AG09319 (cell line): ENCODE data around the gene CCDC61.
A peak's percentile ranks its signal among the peaks of the same experiment; 100 is the strongest.

ENCODE experiments used
- DNase-seq: peaks from one replicate; pipeline ENCODE4 v3.0.0-alpha.2; 2010; ENCODE audit warnings: low read depth; ENCODE audit errors: extremely low read depth
- CTCF ChIP-seq: IDR thresholded peaks from 2 replicates; pipeline ENCODE4 v1.5.1; 2011; ENCODE audit warnings: low read depth, mild to moderate bottlenecking, inconsistent platforms, low read length, moderate library complexity

The CCDC61 gene

GRCh38 chr19:45994998-45995714, at the start of gene CCDC61:
CCDC61 (plus strand) TSS chr19:45995467; CDS start chr19:46003019, 7,552 bp downstream.
- TF ChIP-seq CTCF: no peak

GRCh38 chr19:45947926-45948325, 47.3 kb upstream of the CCDC61 start:
- TF ChIP-seq CTCF: no peak
- DNase-seq: no peak

More at GRCh38 chr19:45994998-45995714, at the start of gene CCDC61:
- DNase-seq: peak; percentile 99

- DNase-seq: no peak
- TF ChIP-seq CTCF: no peak
Measured at GRCh38 chr19:45952341-45952685, 43.0 kb upstream of the CCDC61 start.

GRCh38 chr19:45952686-45953505, 42.4 kb upstream of the CCDC61 start:
- peak; percentile 8 for DNase-seq
- TF ChIP-seq CTCF: no peak

GRCh38 chr19:45953676-45954075, 41.6 kb upstream of the CCDC61 start:
- TF ChIP-seq CTCF: no peak
- DNase-seq: no peak

- DNase-seq: no peak
Measured at GRCh38 chr19:45954156-45954555, 41.1 kb upstream of the CCDC61 start.

More at GRCh38 chr19:45954156-45954555, 41.1 kb upstream of the CCDC61 start:
- TF ChIP-seq CTCF: no peak
